Fibroblast of lung (primary cell): Measurements from ENCODE around the gene ASTN1. TPM values are rescaled to one million over a fixed set of nuclear protein-coding genes. Genes with fewer than 3 reads are reported as not detected.
A peak's percentile ranks its signal among the peaks of the same experiment; 100 is the strongest.

ENCODE experiments used
- DNase-seq, 2 donors: peaks; one replicate each; pipeline versions ENCODE4 v3.0.0 to v3.0.0-alpha.2; 2010; ENCODE audit warnings: low read depth in 2 of 2
- H2AFZ ChIP-seq: 2 replicates; pipeline ENCODE4 v1.5.1; 2012; ENCODE audit warnings: low read length, control low read depth, inconsistent platforms
- H3K27ac ChIP-seq: 2 replicates; pipeline ENCODE4 v1.5.1; 2011; ENCODE audit warnings: low read length, control low read depth; ENCODE audit not compliant: insufficient read depth
- H3K27me3 ChIP-seq: 2 replicates; pipeline ENCODE4 v1.5.1; 2011; ENCODE audit warnings: mild to moderate bottlenecking, low read length; ENCODE audit not compliant: control insufficient read depth, insufficient read depth
- H3K36me3 ChIP-seq: 2 replicates; pipeline ENCODE4 v1.5.1; 2011; ENCODE audit warnings: low read length; ENCODE audit not compliant: control insufficient read depth, insufficient read depth
- H3K4me1 ChIP-seq: 2 replicates; pipeline ENCODE4 v1.5.1; 2011; ENCODE audit warnings: low read length; ENCODE audit not compliant: control insufficient read depth, insufficient read depth; ENCODE audit errors: extremely low read depth
- H3K4me2 ChIP-seq: 2 replicates; pipeline ENCODE4 v1.5.1; 2011; ENCODE audit warnings: low read length, control low read depth; ENCODE audit not compliant: insufficient read depth; ENCODE audit errors: extremely low read depth
- H3K4me3 ChIP-seq, 4 experiments: fragments of 200-600 bp in 1 of 4; sonication (generic) in 1 of 4; replicated peaks in 1 of 4; 2 replicates each; pipeline ENCODE4 v1.5.1; 2011 to 2016; ENCODE audit warnings: low read length in 4 of 4, low read depth in 3 of 4, mild to moderate bottlenecking in 3 of 4, control low read depth in 2 of 4, inconsistent platforms in 1 of 4, mixed read lengths in 1 of 4; ENCODE audit not compliant: insufficient read depth in 1 of 4; ENCODE audit errors: control extremely low read depth in 1 of 4
- H3K79me2 ChIP-seq: 2 replicates; pipeline ENCODE4 v1.5.1; 2012; ENCODE audit warnings: mild to moderate bottlenecking, low read length, inconsistent platforms; ENCODE audit not compliant: control insufficient read depth, insufficient read depth
- H3K9ac ChIP-seq: 2 replicates; pipeline ENCODE4 v1.5.1; 2011; ENCODE audit warnings: mild to moderate bottlenecking, low read length, control low read depth; ENCODE audit not compliant: insufficient read depth
- H3K9me3 ChIP-seq: 2 replicates; pipeline ENCODE4 v1.5.1; 2012; ENCODE audit warnings: low read depth, low read length; ENCODE audit not compliant: control insufficient read depth, insufficient read depth
- H4K20me1 ChIP-seq: 2 replicates; pipeline ENCODE4 v1.5.1; 2011; ENCODE audit warnings: low read length; ENCODE audit not compliant: control insufficient read depth, insufficient read depth; ENCODE audit errors: extremely low read depth
- EZH2 ChIP-seq: IDR thresholded peaks from 2 replicates; pipeline ENCODE4 v1.5.1; 2012; ENCODE audit warnings: low read length, control low read depth, mild to moderate bottlenecking; ENCODE audit errors: missing control alignments
- polyA plus RNA-seq, 2 donors: library from polyadenylated mRNA; depleted of rRNA in 1 of 2; stranded (reverse) in 1 of 2; unstranded in 1 of 2; fragments of >200 nt; gene quantifications; 2 replicates each; pipeline ENCODE4 v1.2.1, GENCODE V29; 2011 to 2012; ENCODE audit warnings: missing spikeins in 1 of 2
- total RNA-seq: library from RNA; depleted of rRNA; stranded (reverse); fragments of >200 nt; gene quantifications from 2 replicates; pipeline ENCODE4 v1.2.1, GENCODE V29; 2014
- TF ChIP-seq, protein P1 (sequence below), 2 donors: IDR thresholded peaks in 1 of 2; conservative IDR thresholded peaks in 1 of 2; 1 replicate in 1 of 2; 2 replicates in 1 of 2; pipeline ENCODE4 v1.5.1; 2011 to 2012; ENCODE audit warnings: low read length in 2 of 2, control low read depth in 1 of 2, inconsistent platforms in 1 of 2, low read depth in 1 of 2, mild to moderate bottlenecking in 1 of 2

The ASTN1 gene
- total and polyA plus RNA-seq, 2 donors (not counting 1 experiment from before 2014, with no cell fraction given) = 0.06 to 0.17 TPM

DNA sequence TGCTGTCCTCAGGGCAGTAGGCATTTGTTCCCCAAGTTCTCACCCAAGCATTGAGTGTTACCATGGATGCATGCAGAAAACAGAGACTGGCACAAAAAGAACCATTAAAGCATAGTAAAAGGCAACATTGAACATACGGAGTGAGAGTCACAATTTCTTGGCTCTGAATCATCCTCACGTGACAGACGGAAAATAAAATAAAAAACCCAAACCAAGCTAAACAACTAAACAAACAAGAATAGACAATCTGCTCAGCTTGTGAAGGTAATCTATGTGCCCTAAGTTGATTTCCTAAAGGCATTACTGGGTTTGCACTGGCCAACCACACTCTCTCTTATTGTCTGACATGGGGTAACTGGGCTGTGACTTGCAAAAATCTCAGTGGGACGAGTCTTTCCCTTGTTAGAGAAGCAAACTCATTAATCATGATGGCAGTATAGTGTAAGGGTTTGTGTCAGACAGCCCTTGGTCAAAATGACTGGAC lies 306.0 kb downstream of the ASTN1 start:
- no peaks in the 10 kb centered on the region for H3K27me3 ChIP-seq
- H3K4me3 ChIP-seq = no peak overlapping the region
- no peak for DNase-seq
- H3K4me2 ChIP-seq = no peak overlapping the region
- no peaks in the 10 kb centered on the region for H3K4me1 ChIP-seq
- no peak overlapping the region for H3K9ac ChIP-seq
- no peak overlapping the region for H3K27ac ChIP-seq
- no peaks in the 10 kb centered on the region for H3K79me2 ChIP-seq
- TF ChIP-seq, protein P1, sequence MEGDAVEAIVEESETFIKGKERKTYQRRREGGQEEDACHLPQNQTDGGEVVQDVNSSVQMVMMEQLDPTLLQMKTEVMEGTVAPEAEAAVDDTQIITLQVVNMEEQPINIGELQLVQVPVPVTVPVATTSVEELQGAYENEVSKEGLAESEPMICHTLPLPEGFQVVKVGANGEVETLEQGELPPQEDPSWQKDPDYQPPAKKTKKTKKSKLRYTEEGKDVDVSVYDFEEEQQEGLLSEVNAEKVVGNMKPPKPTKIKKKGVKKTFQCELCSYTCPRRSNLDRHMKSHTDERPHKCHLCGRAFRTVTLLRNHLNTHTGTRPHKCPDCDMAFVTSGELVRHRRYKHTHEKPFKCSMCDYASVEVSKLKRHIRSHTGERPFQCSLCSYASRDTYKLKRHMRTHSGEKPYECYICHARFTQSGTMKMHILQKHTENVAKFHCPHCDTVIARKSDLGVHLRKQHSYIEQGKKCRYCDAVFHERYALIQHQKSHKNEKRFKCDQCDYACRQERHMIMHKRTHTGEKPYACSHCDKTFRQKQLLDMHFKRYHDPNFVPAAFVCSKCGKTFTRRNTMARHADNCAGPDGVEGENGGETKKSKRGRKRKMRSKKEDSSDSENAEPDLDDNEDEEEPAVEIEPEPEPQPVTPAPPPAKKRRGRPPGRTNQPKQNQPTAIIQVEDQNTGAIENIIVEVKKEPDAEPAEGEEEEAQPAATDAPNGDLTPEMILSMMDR (conservative IDR thresholded peaks at IDR 0.05 in 1 of 2, IDR thresholded peaks at IDR 0.05 in 1 of 2; ENCODE audit: low read depth in 1 of 2, low read length in 2 of 2) = no peak
- no peak for TF ChIP-seq EZH2
- H4K20me1 ChIP-seq = no peaks in the 10 kb centered on the region
- no peak overlapping the region for H2AFZ ChIP-seq
- no peaks in the 10 kb centered on the region for H3K36me3 ChIP-seq
- no peaks in the 10 kb centered on the region for H3K9me3 ChIP-seq

GRCh38 chr1:176857632-176858031 lies 306.9 kb downstream of the ASTN1 start:
- no peaks in the 10 kb centered on the region for H3K27me3 ChIP-seq
- no peak overlapping the region for H3K9ac ChIP-seq
- no peak overlapping the region for H3K27ac ChIP-seq
- no peak overlapping the region for H3K4me2 ChIP-seq
- TF ChIP-seq, protein P1 (conservative IDR thresholded peaks at IDR 0.05 in 1 of 2, IDR thresholded peaks at IDR 0.05 in 1 of 2; ENCODE audit: low read depth in 1 of 2, low read length in 2 of 2) = no peak
- no peak for TF ChIP-seq EZH2
- peak in 1 of 2 donors; percentile 2 for DNase-seq
- no peaks in the 10 kb centered on the region for H4K20me1 ChIP-seq
- H3K36me3 ChIP-seq = no peaks in the 10 kb centered on the region
- no peaks in the 10 kb centered on the region for H3K4me1 ChIP-seq
- H3K79me2 ChIP-seq = no peaks in the 10 kb centered on the region
- no peaks in the 10 kb centered on the region for H3K9me3 ChIP-seq
- no peak overlapping the region for H3K4me3 ChIP-seq
- no peak overlapping the region for H2AFZ ChIP-seq

DNA sequence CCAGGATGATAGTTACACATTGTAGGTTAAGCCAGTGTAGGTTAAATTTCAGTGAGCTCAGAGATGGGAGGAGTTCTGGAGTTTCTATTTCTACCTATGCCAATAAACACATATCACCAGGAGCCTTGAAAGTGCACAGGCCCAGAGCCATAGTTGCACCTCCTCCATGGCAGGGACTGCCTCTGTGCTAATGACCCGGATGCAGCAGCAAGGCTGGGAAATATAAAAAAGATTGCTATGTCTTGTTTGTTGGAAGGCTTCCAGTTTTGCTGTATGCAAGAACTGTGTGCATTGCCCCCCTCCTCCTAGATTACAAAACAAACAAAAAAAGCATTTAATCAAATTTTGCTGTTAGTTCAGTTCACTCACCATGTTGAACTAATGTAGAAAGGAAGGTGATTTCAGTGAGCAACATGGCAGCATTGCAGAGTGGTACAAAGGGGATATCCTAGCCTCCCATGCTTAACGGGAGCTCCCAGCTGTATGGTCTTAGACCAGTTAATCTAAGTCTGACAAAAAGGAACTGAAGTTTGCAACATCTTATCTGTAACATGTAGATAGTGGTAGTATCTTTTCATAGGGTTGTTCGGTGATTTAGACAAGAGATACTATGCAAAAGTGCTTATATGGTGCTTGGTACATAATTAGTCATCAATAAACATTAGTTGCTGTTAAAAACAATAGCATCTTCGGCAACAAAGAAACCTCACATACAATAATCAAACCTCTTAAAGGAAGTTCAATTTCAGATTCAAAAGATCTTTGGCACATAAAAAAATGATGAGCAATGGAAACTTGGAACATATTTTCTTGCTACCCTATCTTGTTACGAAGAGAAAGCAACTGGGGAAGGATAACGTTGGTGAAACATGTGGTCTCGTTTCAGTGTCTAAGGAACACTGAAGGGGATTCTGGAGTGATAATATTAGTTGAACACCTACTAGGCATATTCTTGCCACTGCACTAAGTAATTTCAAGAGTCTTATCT lies 309.5 kb downstream of the ASTN1 start:
- TF ChIP-seq, protein P1 (conservative IDR thresholded peaks at IDR 0.05 in 1 of 2, IDR thresholded peaks at IDR 0.05 in 1 of 2; ENCODE audit: low read depth in 1 of 2, low read length in 2 of 2) = no peak
- no peak for TF ChIP-seq EZH2
- DNase-seq = no peak
- H3K4me1 ChIP-seq = no peaks in the 10 kb centered on the region
- no peak overlapping the region for H3K9ac ChIP-seq
- H3K4me2 ChIP-seq = no peak overlapping the region
- no peak overlapping the region for H2AFZ ChIP-seq
- no peaks in the 10 kb centered on the region for H3K79me2 ChIP-seq
- H3K4me3 ChIP-seq = no peak overlapping the region
- no peaks in the 10 kb centered on the region for H3K27me3 ChIP-seq
- H3K27ac ChIP-seq = no peak overlapping the region
- H3K36me3 ChIP-seq = no peaks in the 10 kb centered on the region
- no peaks in the 10 kb centered on the region for H3K9me3 ChIP-seq
- no peaks in the 10 kb centered on the region for H4K20me1 ChIP-seq
